ENCODE results near the gene WEE2. TPM values are rescaled to one million over a fixed set of nuclear protein-coding genes. Genes with fewer than 3 reads are reported as not detected.

WEE2 gene
- total RNA-seq, 1 experiment from 2014 or later: 0.04 TPM

- H3K4me1 Mint-ChIP-seq: peaks cover 7% of the 10 kb centered on the region
- CTCF ChIA-PET: interaction anchor here (1.2 kb wide), 1 partner anchor 17 kb away, joined by 4 read pairs; no protein-coding TSS in a partner anchor
- DNase-seq (ENCODE audit: low spot score): no peak
These were observed 36.3 kb upstream of the WEE2 start for GRCh38 chr7:141671705-141672496.

DNA sequence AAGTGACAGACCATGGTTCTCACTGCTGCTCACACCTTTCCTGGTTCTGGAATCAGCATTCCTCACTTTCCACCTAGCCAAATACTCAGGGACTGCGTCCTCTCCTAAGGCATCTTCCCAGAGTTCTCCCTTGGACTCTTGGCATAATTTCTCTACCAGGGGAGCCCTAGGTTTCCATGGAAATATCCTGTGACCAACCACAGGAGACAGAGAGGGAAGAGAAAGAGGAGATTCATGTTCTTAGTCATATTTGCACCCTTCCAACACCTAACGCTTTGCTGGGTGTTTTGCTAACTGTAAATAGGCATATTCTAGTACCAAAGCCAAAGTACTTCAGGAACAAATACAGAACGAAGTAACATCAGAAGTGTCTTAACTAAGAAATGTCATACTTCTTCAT is 34.8 kb upstream of the WEE2 start:
- H3K36me3 Mint-ChIP-seq: peaks cover 34% of the 10 kb centered on the region
- DNase-seq (ENCODE audit: low spot score) (no peak), ATAC-seq (no peak)
- H3K4me3 Mint-ChIP-seq: no peak overlapping the region
- CTCF ChIA-PET: interaction anchor here (1.2 to 3.0 kb wide), 2 partner anchors 18 to 19 kb away, joined by 4 to 26 read pairs; no protein-coding TSS in a partner anchor
- no peak overlapping the region for H3K27ac Mint-ChIP-seq
- peaks cover 10% of the 10 kb centered on the region for H3K9me3 Mint-ChIP-seq
- POLR2A ChIA-PET: no interaction called here
- no peaks in the 10 kb centered on the region for H3K27me3 Mint-ChIP-seq (ENCODE audit: low read depth)
- H3K4me1 Mint-ChIP-seq: peaks cover 7% of the 10 kb centered on the region
- TF ChIP-seq, protein P1, sequence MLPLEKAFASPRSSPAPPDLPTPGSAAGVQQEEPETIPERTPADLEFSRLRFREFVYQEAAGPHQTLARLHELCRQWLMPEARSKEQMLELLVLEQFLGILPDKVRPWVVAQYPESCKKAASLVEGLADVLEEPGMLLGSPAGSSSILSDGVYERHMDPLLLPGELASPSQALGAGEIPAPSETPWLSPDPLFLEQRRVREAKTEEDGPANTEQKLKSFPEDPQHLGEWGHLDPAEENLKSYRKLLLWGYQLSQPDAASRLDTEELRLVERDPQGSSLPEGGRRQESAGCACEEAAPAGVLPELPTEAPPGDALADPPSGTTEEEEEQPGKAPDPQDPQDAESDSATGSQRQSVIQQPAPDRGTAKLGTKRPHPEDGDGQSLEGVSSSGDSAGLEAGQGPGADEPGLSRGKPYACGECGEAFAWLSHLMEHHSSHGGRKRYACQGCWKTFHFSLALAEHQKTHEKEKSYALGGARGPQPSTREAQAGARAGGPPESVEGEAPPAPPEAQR (CRISPR knock-in tag; IDR thresholded peaks at IDR 0.05): no peak
- no peak for TF ChIP-seq TEAD4 (CRISPR knock-in tag; IDR thresholded peaks at IDR 0.05)
- no peak for TF ChIP-seq SP1 (CRISPR knock-in tag; conservative IDR thresholded peaks at IDR 0.05)
- no peak for TF ChIP-seq NFYB (CRISPR knock-in tag; conservative IDR thresholded peaks at IDR 0.05; ENCODE audit: low read depth)
- TF ChIP-seq SMAD4 (CRISPR knock-in tag; IDR thresholded peaks at IDR 0.05): no peak
- no peak for TF ChIP-seq CREB1 (CRISPR knock-in tag; IDR thresholded peaks at IDR 0.05)
- no peak for TF ChIP-seq RORB (CRISPR knock-in tag; IDR thresholded peaks at IDR 0.05)
- TF ChIP-seq, protein P2, sequence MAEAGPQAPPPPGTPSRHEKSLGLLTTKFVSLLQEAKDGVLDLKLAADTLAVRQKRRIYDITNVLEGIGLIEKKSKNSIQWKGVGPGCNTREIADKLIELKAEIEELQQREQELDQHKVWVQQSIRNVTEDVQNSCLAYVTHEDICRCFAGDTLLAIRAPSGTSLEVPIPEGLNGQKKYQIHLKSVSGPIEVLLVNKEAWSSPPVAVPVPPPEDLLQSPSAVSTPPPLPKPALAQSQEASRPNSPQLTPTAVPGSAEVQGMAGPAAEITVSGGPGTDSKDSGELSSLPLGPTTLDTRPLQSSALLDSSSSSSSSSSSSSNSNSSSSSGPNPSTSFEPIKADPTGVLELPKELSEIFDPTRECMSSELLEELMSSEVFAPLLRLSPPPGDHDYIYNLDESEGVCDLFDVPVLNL (CRISPR knock-in tag; IDR thresholded peaks at IDR 0.05; ENCODE audit: borderline replicate concordance, low read depth): no peak
- TF ChIP-seq, protein P3, sequence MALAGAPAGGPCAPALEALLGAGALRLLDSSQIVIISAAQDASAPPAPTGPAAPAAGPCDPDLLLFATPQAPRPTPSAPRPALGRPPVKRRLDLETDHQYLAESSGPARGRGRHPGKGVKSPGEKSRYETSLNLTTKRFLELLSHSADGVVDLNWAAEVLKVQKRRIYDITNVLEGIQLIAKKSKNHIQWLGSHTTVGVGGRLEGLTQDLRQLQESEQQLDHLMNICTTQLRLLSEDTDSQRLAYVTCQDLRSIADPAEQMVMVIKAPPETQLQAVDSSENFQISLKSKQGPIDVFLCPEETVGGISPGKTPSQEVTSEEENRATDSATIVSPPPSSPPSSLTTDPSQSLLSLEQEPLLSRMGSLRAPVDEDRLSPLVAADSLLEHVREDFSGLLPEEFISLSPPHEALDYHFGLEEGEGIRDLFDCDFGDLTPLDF (CRISPR knock-in tag; IDR thresholded peaks at IDR 0.05): no peak
- no peak for TF ChIP-seq KAT7 (CRISPR knock-in tag; IDR thresholded peaks at IDR 0.05; ENCODE audit: borderline replicate concordance)
- TF ChIP-seq MYBL2 (CRISPR knock-in tag; IDR thresholded peaks at IDR 0.05): no peak

More at GRCh38 chr7:141671705-141672496, 36.3 kb upstream of the WEE2 start:
- Mint-ChIP-seq H3K4me3 (no peak overlapping the region), H3K9me3 (peaks cover 10% of the 10 kb centered on the region), H3K27ac (no peak overlapping the region), H3K36me3 (peaks cover 34% of the 10 kb centered on the region), H3K27me3 (ENCODE audit: low read depth) (no peaks in the 10 kb centered on the region)
- ATAC-seq: no peak
- POLR2A ChIA-PET: no interaction called here
- no peak for TF ChIP-seq ZNF263 (CRISPR knock-in tag; IDR thresholded peaks at IDR 0.05; ENCODE audit: low read depth)
- no peak for TF ChIP-seq CTCF (IDR thresholded peaks at IDR 0.05)
- TF ChIP-seq, protein P3 (CRISPR knock-in tag; IDR thresholded peaks at IDR 0.05): no peak
- no peak for TF ChIP-seq FOXJ3 (CRISPR knock-in tag; IDR thresholded peaks at IDR 0.05; ENCODE audit: borderline replicate concordance)
- TF ChIP-seq, protein P2 (CRISPR knock-in tag; IDR thresholded peaks at IDR 0.05; ENCODE audit: borderline replicate concordance, low read depth): no peak
- TF ChIP-seq ZNF512 (CRISPR knock-in tag; IDR thresholded peaks at IDR 0.05; ENCODE audit: borderline replicate concordance): no peak
- TF ChIP-seq ZNF232 (CRISPR knock-in tag; IDR thresholded peaks at IDR 0.05): no peak
- TF ChIP-seq GABPB1 (CRISPR knock-in tag; IDR thresholded peaks at IDR 0.05): no peak
- no peak for TF ChIP-seq NFATC4 (CRISPR knock-in tag; IDR thresholded peaks at IDR 0.05)
- TF ChIP-seq, protein P4, sequence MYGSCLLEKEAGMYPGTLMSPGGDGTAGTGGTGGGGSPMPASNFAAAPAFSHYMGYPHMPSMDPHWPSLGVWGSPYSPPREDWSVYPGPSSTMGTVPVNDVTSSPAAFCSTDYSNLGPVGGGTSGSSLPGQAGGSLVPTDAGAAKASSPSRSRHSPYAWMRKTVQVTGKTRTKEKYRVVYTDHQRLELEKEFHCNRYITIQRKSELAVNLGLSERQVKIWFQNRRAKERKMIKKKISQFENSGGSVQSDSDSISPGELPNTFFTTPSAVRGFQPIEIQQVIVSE (CRISPR knock-in tag; IDR thresholded peaks at IDR 0.05; ENCODE audit: borderline replicate concordance): no peak
- TF ChIP-seq OVOL2 (CRISPR knock-in tag; IDR thresholded peaks at IDR 0.05; ENCODE audit: borderline replicate concordance): no peak
